EH (cell line): ENCODE data around the gene ACSL6.

Experiments
- DNase-seq: peaks from one replicate; pipeline ENCODE4 v3.0.0-alpha.2; 2015; ENCODE audit warnings: low read depth

The ACSL6 gene

GRCh38 chr5:131977212-131977604 is 34.2 kb downstream of the ACSL6 start:
- DNase-seq, result peak; percentile 34

GRCh38 chr5:131976414-131977211 is 34.8 kb downstream of the ACSL6 start:
- DNase-seq, result no peak

- DNase-seq, result no peak
Observed at GRCh38 chr5:131974956-131975726, 36.3 kb downstream of the ACSL6 start.

GRCh38 chr5:131974622-131974955 is 36.9 kb downstream of the ACSL6 start:
- no peak for DNase-seq

GRCh38 chr5:131974016-131974415 is 37.4 kb downstream of the ACSL6 start:
- DNase-seq, result no peak

- no peak for DNase-seq
Observed at GRCh38 chr5:131973089-131973712, 38.3 kb downstream of the ACSL6 start.

- DNase-seq, result peak; percentile 3
Observed at GRCh38 chr5:131968396-131968954, 43.0 kb downstream of the ACSL6 start.

- DNase-seq, result no peak
Observed at GRCh38 chr5:131966551-131966950, 44.9 kb downstream of the ACSL6 start.

GRCh38 chr5:131965826-131966415 is 45.5 kb downstream of the ACSL6 start:
- no peak for DNase-seq

- DNase-seq, result no peak
Observed at GRCh38 chr5:131959906-131960305, 51.6 kb downstream of the ACSL6 start.

- DNase-seq, result no peak
Observed at GRCh38 chr5:131959136-131959535, 52.3 kb downstream of the ACSL6 start.

- no peak for DNase-seq
Observed at GRCh38 chr5:131957721-131958441, 53.6 kb downstream of the ACSL6 start.

- no peak for DNase-seq
Observed at GRCh38 chr5:131953969-131954368, 57.5 kb downstream of the ACSL6 start.

GRCh38 chr5:131952301-131952857 is 59.1 kb downstream of the ACSL6 start:
- peak; percentile 5 for DNase-seq

GRCh38 chr5:131950706-131951105 is 60.8 kb downstream of the ACSL6 start:
- DNase-seq, result no peak

GRCh38 chr5:131947445-131947844 is 64.0 kb downstream of the ACSL6 start:
- DNase-seq, result no peak

GRCh38 chr5:131945551-131946168 is 65.8 kb downstream of the ACSL6 start, which contains the start of gene MEIKIN:
Gene MEIKIN, minus strand, starts transcription at chr5:131945663. Its CDS starts 158 bp downstream, at chr5:131945505.
- no peak for DNase-seq

- DNase-seq, result no peak
Observed at GRCh38 chr5:131944702-131945550, 66.5 kb downstream of the ACSL6 start.

- no peak for DNase-seq
Observed at GRCh38 chr5:131943916-131944315, 67.5 kb downstream of the ACSL6 start.

- no peak for DNase-seq
Observed at GRCh38 chr5:131942016-131942415, 69.4 kb downstream of the ACSL6 start.
